ENCODE measurements around the gene NFATC2IP. TPM values are rescaled to one million over a fixed set of nuclear protein-coding genes. Genes with fewer than 3 reads are reported as not detected.

NFATC2IP gene
- total and polyA plus RNA-seq, 10 of the 15 experiments (the other 5 are each of a cell fraction or from before 2014, with no cell fraction given): 12.2 to 93.9 (median 46.9) TPM

DNA sequence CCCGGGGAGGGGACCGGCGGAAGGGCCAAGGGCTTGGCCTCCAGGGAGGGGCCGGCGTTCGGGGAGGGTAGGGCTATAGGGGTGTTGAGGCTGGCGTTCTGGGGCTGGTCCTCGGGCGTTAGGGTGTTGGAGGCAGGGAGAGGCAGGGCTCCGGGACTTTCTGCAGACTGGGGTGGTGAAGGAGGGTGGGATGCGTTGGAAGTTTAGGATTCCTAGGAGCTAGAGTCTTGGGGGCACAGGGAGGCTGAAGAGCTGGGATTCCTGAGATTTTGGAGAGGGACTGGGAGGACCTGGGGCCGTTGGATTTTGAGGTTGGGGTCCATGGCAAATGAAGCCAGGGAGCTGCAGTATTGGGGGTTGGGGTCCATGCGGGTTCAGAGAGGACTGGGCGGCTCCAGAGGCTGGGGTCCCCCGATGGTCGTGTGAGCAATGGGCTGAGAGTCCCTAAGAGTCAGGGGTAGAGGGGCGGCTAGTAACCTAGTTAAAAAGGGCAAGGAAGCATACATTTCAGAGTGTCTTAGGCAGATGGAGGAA, 740 bp downstream of the NFATC2IP start:
- ChIA-PET CTCF (interaction anchor here (1.8 kb wide), 1 partner anchor 87 kb away, joined by 5 read pairs; no protein-coding TSS in a partner anchor), SMC1A (ENCODE audit: uncharacterized antibody, unreplicated experiment) (interaction anchor here (1.4 to 2.5 kb wide), 3 partner anchors 22 to 28 kb away, joined by 6 read pairs; no protein-coding TSS in a partner anchor), POLR2A (interaction anchor here (0.6 to 2.1 kb wide), 5 partner anchors 11 to 1030 kb away, joined by 3 to 14 read pairs (median 3); partner anchors contain the start of genes CD19 and RABEP2), RAD21 (ENCODE audit: unreplicated experiment) (interaction anchor here (1.2 to 1.6 kb wide), 2 partner anchors 26 to 80 kb away, joined by 3 to 6 read pairs; partner anchors contain the start of gene RABEP2)
- Histone ChIP-seq H3K9ac (ENCODE audit: control insufficient read depth, insufficient read depth, low read length) (peak overlapping the region; percentile 95), H3K27ac (ENCODE audit: control insufficient read depth, insufficient read depth) (peak overlapping the region; percentile 86), H3K4me1 (ENCODE audit: control insufficient read depth, insufficient read depth, low read length) (0 out of 2 replicates have a peak, but pooled peaks cover 3% of the 10 kb centered on the region), H2AFZ (ENCODE audit: control insufficient read depth, low read depth, low read length) (peak overlapping the region; percentile 79), H3K36me3 (ENCODE audit: control insufficient read depth in 2 of 2, insufficient read depth in 2 of 2, low read length in 1 of 2) (peaks cover 11 to 16% of the 10 kb centered on the region in 2 experiments), H3K4me3 (peak overlapping the region; percentile 99), H3K79me2 (ENCODE audit: control insufficient read depth, insufficient read depth, low read length) (peaks cover 27% of the 10 kb centered on the region), H4K20me1 (ENCODE audit: control insufficient read depth, insufficient read depth) (no peaks in the 10 kb centered on the region), H3K9me3 (replicated peaks; ENCODE audit: control insufficient read depth, insufficient read depth, low read length) (no peaks in the 10 kb centered on the region), H3K4me2 (ENCODE audit: control insufficient read depth, insufficient read depth) (peak overlapping the region; percentile 58), H3K27me3 (replicated peaks in 1 of 2; ENCODE audit: control insufficient read depth in 2 of 2, insufficient read depth in 2 of 2, low read length in 1 of 2) (no peaks in the 10 kb centered on the region)
- WGBS (ENCODE audit: insufficient coverage, insufficient replicate concordance, low lambda C conversion rate, missing lambda C conversion rate): 1% methylated on average over 17 of the region's 17 CpGs
- ATAC-seq (peak; percentile 67), FAIRE-seq (peak; percentile 38), DNase-seq (ENCODE audit: low read depth, low spot score) (no peak)
- in situ Hi-C loops (cut with MboI): no loop called here
- TF ChIP-seq RAD51 (IDR thresholded peaks at IDR 0.05) (no peak), BHLHE40 (IDR thresholded peaks at IDR 0.05; ENCODE audit: borderline replicate concordance in 1 of 2, low read depth in 2 of 2, low read length in 1 of 2) (no peak), ZBED1 (IDR thresholded peaks at IDR 0.05; ENCODE audit: borderline replicate concordance) (no peak), SIN3A (IDR thresholded peaks at IDR 0.05; ENCODE audit: low read depth, low read length) (no peak), RUNX3 (IDR thresholded peaks at IDR 0.05; ENCODE audit: low read length) (no peak), EZH2 (IDR thresholded peaks at IDR 0.05; ENCODE audit: borderline replicate concordance, control insufficient read depth, low read depth, low read length) (no peak), BRCA1 (IDR thresholded peaks at IDR 0.05; ENCODE audit: low read depth, low read length) (no peak)
- TF ChIP-seq, protein P1, sequence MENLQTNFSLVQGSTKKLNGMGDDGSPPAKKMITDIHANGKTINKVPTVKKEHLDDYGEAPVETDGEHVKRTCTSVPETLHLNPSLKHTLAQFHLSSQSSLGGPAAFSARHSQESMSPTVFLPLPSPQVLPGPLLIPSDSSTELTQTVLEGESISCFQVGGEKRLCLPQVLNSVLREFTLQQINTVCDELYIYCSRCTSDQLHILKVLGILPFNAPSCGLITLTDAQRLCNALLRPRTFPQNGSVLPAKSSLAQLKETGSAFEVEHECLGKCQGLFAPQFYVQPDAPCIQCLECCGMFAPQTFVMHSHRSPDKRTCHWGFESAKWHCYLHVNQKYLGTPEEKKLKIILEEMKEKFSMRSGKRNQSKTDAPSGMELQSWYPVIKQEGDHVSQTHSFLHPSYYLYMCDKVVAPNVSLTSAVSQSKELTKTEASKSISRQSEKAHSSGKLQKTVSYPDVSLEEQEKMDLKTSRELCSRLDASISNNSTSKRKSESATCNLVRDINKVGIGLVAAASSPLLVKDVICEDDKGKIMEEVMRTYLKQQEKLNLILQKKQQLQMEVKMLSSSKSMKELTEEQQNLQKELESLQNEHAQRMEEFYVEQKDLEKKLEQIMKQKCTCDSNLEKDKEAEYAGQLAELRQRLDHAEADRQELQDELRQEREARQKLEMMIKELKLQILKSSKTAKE (IDR thresholded peaks at IDR 0.05; ENCODE audit: low read depth, poor library complexity, severe bottlenecking): no peak
- intact Hi-C loops (cut with micrococcal nuclease; ENCODE audit: unreplicated experiment): no loop called here
- no TSS peak for BruUV-seq (replicated peaks)
